KMS-11 (cell line): Measurements from ENCODE around the gene LEFTY1.

Experiments used
- H2AFZ ChIP-seq: fragments of 200-600 bp; sonication (generic); 2 replicates; pipeline ENCODE4 v1.6.1; 2016; ENCODE audit warnings: antibody characterized with exemption, mixed run types, low read depth
- H3K27ac ChIP-seq: fragments of 200-600 bp; sonication (generic); 2 replicates; pipeline ENCODE4 v1.6.1; 2016; ENCODE audit warnings: mild to moderate bottlenecking, mixed run types
- H3K27me3 ChIP-seq: fragments of 200-600 bp; sonication (generic); 2 replicates; pipeline ENCODE4 v1.6.1; 2017; ENCODE audit warnings: mild to moderate bottlenecking, low read depth, mixed run types, moderate library complexity; ENCODE audit not compliant: insufficient read depth
- H3K36me3 ChIP-seq: fragments of 200-600 bp; sonication (generic); 2 replicates; pipeline ENCODE4 v1.6.1; 2017; ENCODE audit warnings: mild to moderate bottlenecking, mixed run types; ENCODE audit not compliant: insufficient read depth
- H3K4me1 ChIP-seq: fragments of 200-600 bp; sonication (generic); 2 replicates; pipeline ENCODE4 v1.6.1; 2016; ENCODE audit warnings: mild to moderate bottlenecking, low read depth, mixed run types; ENCODE audit not compliant: poor library complexity, severe bottlenecking
- H3K4me2 ChIP-seq: fragments of 200-600 bp; sonication (generic); 2 replicates; pipeline ENCODE4 v1.7.0; 2016; ENCODE audit warnings: mild to moderate bottlenecking, mixed run types
- H3K4me3 ChIP-seq: fragments of 200-600 bp; sonication (generic); IDR thresholded peaks from 2 replicates; pipeline ENCODE4 v1.6.1; 2017; ENCODE audit warnings: low read depth, low read length, mixed read lengths; ENCODE audit not compliant: insufficient read depth
- H3K79me2 ChIP-seq: fragments of 200-600 bp; sonication (generic); 2 replicates; pipeline ENCODE4 v1.6.1; 2016; ENCODE audit warnings: low read depth, mixed run types; ENCODE audit not compliant: insufficient read depth
- H3K9ac ChIP-seq: fragments of 200-600 bp; sonication (generic); 2 replicates; pipeline ENCODE4 v1.6.1; 2016; ENCODE audit warnings: mild to moderate bottlenecking, mixed run types
- H4K20me1 ChIP-seq: fragments of 200-600 bp; sonication (generic); 2 replicates; pipeline ENCODE4 v1.6.1; 2016; ENCODE audit warnings: mild to moderate bottlenecking, mixed run types; ENCODE audit not compliant: insufficient read depth
- CTCF ChIP-seq: fragments of 200-600 bp; sonication (generic); conservative IDR thresholded peaks from 2 replicates; pipeline ENCODE4 v1.6.1; 2017; ENCODE audit warnings: low read depth, mild to moderate bottlenecking, antibody characterized with exemption, low read length, moderate library complexity, mixed read lengths

The LEFTY1 gene

GRCh38 chr1:225862581-225862950 is 26.4 kb downstream of the LEFTY1 start:
- no peaks in the 10 kb centered on the region for H3K79me2 ChIP-seq
- H3K9ac ChIP-seq = no peak overlapping the region
- H3K4me1 ChIP-seq = peaks cover 11% of the 10 kb centered on the region
- H3K36me3 ChIP-seq = peaks cover 5% of the 10 kb centered on the region; the same call in 1 of the 2 replicates
- no peaks in the 10 kb centered on the region for H4K20me1 ChIP-seq
- H2AFZ ChIP-seq = no peak overlapping the region
- no peaks in the 10 kb centered on the region for H3K27me3 ChIP-seq
- no peak overlapping the region for H3K27ac ChIP-seq
- no peak overlapping the region for H3K4me3 ChIP-seq
- no peak overlapping the region for H3K4me2 ChIP-seq
- no peak for TF ChIP-seq CTCF

- Histone ChIP-seq H4K20me1 (no peaks in the 10 kb centered on the region), H3K9ac (no peak overlapping the region), H2AFZ (no peak overlapping the region), H3K36me3 (peaks cover 5% of the 10 kb centered on the region; the same call in 1 of the 2 replicates), H3K27me3 (no peaks in the 10 kb centered on the region), H3K4me2 (no peak overlapping the region), H3K4me3 (no peak overlapping the region), H3K4me1 (peaks cover 17% of the 10 kb centered on the region), H3K27ac (no peak overlapping the region), H3K79me2 (no peaks in the 10 kb centered on the region)
- no peak for TF ChIP-seq CTCF
Measured at GRCh38 chr1:225861834-225862580, 26.9 kb downstream of the LEFTY1 start.

- TF ChIP-seq CTCF = no peak
- H3K79me2 ChIP-seq = no peaks in the 10 kb centered on the region
Measured at GRCh38 chr1:225860876-225861441, 28.0 kb downstream of the LEFTY1 start.

GRCh38 chr1:225860107-225860506 is 28.8 kb downstream of the LEFTY1 start:
- H4K20me1 ChIP-seq = no peaks in the 10 kb centered on the region
- H3K27ac ChIP-seq = no peak overlapping the region
- H3K4me1 ChIP-seq = peaks cover 36% of the 10 kb centered on the region
- H3K4me2 ChIP-seq = no peak overlapping the region
- TF ChIP-seq CTCF = no peak
- no peaks in the 10 kb centered on the region for H3K27me3 ChIP-seq
- peaks cover 5% of the 10 kb centered on the region; the same call in 1 of the 2 replicates for H3K36me3 ChIP-seq
- H3K79me2 ChIP-seq = no peaks in the 10 kb centered on the region
- H3K4me3 ChIP-seq = no peak overlapping the region
- H3K9ac ChIP-seq = no peak overlapping the region
- H2AFZ ChIP-seq = no peak overlapping the region

More at GRCh38 chr1:225860876-225861441, 28.0 kb downstream of the LEFTY1 start:
- no peaks in the 10 kb centered on the region for H4K20me1 ChIP-seq
- H3K27ac ChIP-seq = no peak overlapping the region
- no peak overlapping the region for H2AFZ ChIP-seq
- H3K4me1 ChIP-seq = peaks cover 27% of the 10 kb centered on the region
- H3K4me2 ChIP-seq = no peak overlapping the region
- no peak overlapping the region for H3K4me3 ChIP-seq
- H3K27me3 ChIP-seq = no peaks in the 10 kb centered on the region
- H3K9ac ChIP-seq = no peak overlapping the region
- H3K36me3 ChIP-seq = peaks cover 5% of the 10 kb centered on the region; the same call in 1 of the 2 replicates
